Smooth muscle cell of the pulmonary artery (primary cell): ENCODE measurements around the gene D2HGDH. TPM values are rescaled to one million over a fixed set of nuclear protein-coding genes. Genes with fewer than 3 reads are reported as not detected.

Source experiments
- total RNA-seq: library from RNA; depleted of rRNA; stranded (reverse); fragments of >200 nt; gene quantifications from 2 replicates; pipeline ENCODE4 v1.2.3, GENCODE V29; 2014

D2HGDH gene
- 19.2 and 27.4 TPM in 2 replicates for total RNA-seq

DNA sequence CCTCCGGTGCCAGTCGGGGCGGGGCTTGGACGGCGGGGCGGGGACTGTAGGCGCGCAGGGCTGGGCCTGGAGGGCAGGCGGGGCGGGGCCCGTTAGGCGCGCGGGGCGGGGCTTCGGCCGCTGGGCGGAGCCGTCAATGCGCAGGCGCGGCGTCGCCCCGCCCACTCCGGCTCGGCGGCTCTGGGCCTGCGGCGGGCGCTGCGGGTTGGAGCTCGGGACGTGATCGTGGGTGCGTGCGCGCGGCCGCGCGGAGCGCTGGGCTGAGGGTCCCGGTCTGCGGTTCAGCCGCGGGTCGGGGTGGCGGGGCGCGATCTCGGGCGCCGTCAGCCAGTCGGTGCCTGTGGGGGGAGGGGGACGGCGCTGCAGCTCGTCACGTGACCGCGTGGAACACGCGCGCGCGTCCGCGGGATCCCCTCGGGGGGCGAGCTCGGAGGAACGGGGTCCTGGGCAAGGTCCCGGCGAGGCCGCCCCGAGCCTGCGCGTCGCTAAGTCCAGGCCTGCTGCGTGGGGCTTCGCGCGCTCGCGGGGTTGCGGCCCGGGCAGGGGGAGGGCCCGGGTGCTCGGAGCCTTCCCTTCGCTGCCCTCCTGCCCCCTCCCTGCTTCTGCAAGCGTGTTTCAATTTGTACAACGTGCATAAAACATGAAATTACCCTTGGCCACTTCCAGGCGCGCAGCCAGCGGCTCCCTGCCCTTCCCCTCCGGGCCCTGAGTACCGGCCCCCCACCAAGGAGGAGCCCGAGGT, at the start of gene D2HGDH:
D2HGDH (plus strand) TSS at position 164 of the 742 bp plus-strand sequence. CDS start 595 bp downstream, outside the sequence.

DNA sequence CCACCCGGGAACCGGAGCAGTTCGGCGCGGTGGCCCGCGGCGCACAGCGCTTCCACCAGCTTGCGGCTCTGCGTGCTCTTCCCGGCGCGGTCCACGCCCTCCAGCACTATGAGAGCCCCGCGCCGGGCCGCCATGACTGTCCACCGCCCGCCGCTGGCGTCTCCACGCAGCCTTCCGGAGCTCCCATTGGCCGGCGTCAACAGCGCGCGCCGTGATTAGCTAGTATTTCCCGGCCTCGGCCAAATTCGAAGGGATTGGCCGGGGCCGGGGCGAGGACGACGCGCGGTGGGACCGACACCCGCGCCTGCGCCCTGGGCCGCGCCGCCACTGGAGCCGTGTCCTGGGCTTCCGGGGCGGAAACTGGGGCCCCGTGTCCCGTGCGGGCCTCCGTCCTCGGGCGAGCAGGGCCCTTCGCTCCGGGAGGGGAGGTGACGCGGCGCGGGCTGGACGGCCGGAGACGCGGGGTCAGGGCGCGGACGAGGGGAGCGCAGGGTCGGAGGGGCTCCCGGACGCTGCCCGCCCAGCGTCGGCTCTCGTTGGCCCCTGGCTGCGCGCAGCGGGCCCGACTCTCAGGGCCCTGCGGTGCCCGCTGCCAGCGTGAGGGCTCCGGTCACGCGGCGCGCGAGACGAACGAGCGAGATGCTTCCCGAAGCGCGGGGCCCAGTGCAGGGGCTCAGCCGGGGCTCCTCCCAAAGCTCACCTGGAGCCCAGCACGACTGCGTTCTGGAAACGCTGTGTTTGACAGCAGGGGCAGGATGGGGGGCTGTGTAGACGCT, 47.6 kb upstream of the D2HGDH start, which contains the start of gene DTYMK:
DTYMK (minus strand) TSS at position 166 of the 776 bp plus-strand sequence; CDS start at position 134, 32 bp downstream.

DNA sequence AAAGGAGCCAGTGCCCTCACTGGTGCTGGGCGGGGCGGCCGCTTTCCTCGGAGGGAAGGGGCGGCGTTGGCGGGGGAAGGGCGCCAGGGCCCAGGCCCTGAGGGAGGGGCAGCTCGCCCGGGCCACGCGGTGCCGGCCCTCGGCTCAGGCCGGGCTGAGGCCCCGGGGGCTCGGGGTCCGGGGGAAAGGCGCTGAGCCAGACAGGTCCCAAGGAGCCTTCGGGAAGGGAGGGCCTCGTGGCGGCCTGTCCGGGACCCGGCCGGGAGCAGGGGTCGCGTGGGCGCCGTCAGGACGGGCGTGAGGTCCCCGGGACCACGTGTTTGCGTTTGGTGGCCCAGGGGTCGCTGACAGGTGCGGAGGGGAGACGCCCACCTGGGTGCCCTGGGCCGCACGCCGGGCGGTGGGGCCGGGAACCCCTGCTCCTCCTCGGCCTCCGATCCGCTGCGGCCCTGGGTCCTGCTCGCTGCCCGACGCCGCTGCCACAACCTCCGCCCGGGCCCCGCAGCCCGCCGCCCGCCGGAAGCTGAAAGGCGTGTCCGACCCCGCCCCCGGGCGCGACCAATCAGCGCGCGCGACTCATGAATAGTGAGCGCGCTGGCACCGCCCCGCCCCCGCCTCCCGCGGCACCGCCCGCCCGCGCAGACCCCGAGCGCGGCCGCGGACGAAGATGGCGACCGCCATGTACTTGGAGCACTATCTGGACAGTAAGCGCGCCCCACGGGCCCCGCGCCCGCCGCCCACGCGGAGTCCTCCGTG, 32.9 kb upstream of the D2HGDH start, which contains the start of gene ING5:
ING5 (plus strand) TSS at position 641 of the 756 bp plus-strand sequence; CDS start at position 668, 27 bp downstream.

GRCh38 chr2:241776336-241777169, 42.1 kb downstream of the D2HGDH start, which contains the start of gene GAL3ST2:
TSS of gene GAL3ST2 (plus strand) at chr2:241776822. CDS start at chr2:241776956, 134 bp downstream.

DNA sequence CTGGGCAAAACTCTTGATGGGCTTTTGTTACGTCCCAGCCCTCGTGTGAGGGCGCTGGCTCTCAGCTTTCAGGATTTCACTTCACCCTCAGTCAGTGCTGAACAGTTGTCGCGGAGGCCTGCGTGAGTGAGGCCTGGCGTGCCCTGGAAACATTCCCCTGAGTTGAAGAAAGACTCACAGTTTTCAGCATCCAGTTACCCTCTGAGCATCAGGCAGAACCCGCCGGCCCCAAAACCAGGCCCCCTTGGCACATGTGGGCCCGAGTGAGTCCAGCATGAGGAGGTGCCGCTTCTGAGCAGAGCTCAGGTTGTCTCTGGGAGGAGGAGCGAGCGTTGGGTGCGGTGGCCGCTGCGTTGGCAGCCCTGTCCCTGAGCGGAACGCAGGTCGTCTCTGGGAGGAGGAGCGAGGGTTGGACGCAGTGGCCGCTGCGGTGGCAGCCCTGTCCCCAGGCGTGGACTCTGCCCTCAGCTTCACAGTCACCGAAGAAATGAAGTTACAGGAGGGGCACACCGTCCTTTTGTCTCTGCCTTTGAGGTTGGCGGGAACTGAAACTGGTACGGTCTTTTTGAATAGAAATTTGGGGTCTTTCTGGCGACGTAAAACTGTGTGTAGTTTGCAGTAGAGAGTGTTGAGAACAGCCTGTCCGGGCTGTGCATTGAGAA, 74.4 kb downstream of the D2HGDH start, which contains the start of gene NEU4:
NEU4 (plus strand) TSS at position 473 of the 662 bp plus-strand sequence. CDS start 5,292 bp downstream, outside the sequence.

Other genes with a start within 250 kb of the D2HGDH start
- gene STK25, start 226.0 kb upstream of the D2HGDH start, total RNA-seq, result 189 and 239 TPM in 2 replicates
- gene BOK, start 175.9 kb upstream of the D2HGDH start, total RNA-seq, result 13.4 and 14.5 TPM in 2 replicates
- 29.3 and 43.5 TPM in 2 replicates for gene THAP4, start 97.5 kb upstream of the D2HGDH start, total RNA-seq
- gene ATG4B, start 96.9 kb upstream of the D2HGDH start, total RNA-seq, result 57.5 and 74.7 TPM in 2 replicates
- 12.4 and 14.7 TPM in 2 replicates for gene DTYMK, start 47.8 kb upstream of the D2HGDH start, total RNA-seq
- gene ING5, start 32.6 kb upstream of the D2HGDH start, total RNA-seq, result 35.1 and 40.1 TPM in 2 replicates
- 0.33 and 0.46 TPM in 2 replicates for gene GAL3ST2, start 42.2 kb downstream of the D2HGDH start, total RNA-seq
- gene NEU4, start 74.6 kb downstream of the D2HGDH start, total RNA-seq, result 0.07 and 0.13 TPM in 2 replicates
- not detected in 2 replicates for gene PDCD1, start 124.3 kb downstream of the D2HGDH start, total RNA-seq
- not detected in 2 replicates for gene RTP5, start 135.1 kb downstream of the D2HGDH start, total RNA-seq